NB4 (cell line): Measurements from ENCODE around the gene NDUFAF8.

Experiments used
- DNase-seq: peaks from one replicate; pipeline ENCODE4 v3.0.0; 2010; ENCODE audit warnings: low read depth
- H3K4me3 ChIP-seq: one replicate; pipeline ENCODE4 v1.5.1; 2011; ENCODE audit warnings: mild to moderate bottlenecking, low read depth, low read length, moderate library complexity
- CTCF ChIP-seq: IDR thresholded peaks from one replicate; pipeline ENCODE4 v1.5.1; 2012; ENCODE audit warnings: low read depth, low read length
- MAX ChIP-seq: IDR thresholded peaks from 2 replicates; pipeline ENCODE4 v1.6.1; 2011; ENCODE audit warnings: low read depth, low read length
- MYC ChIP-seq: IDR thresholded peaks from 2 replicates; pipeline ENCODE4 v1.6.1; 2011; ENCODE audit warnings: low read depth, low read length
- POLR2A ChIP-seq: IDR thresholded peaks from 2 replicates; pipeline ENCODE4 v1.6.1; 2011; ENCODE audit warnings: mild to moderate bottlenecking; ENCODE audit not compliant: insufficient read length; ENCODE audit errors: extremely low read depth

NDUFAF8 gene

GRCh38 chr17:81274471-81274855 is 35.3 kb downstream of the NDUFAF8 start:
- DNase-seq = no peak
- H3K4me3 ChIP-seq = no peak overlapping the region
- no peak for TF ChIP-seq MAX
- TF ChIP-seq CTCF = no peak
- no peak for TF ChIP-seq MYC
- no peak for TF ChIP-seq POLR2A

GRCh38 chr17:81276781-81277180 is 37.7 kb downstream of the NDUFAF8 start:
- TF ChIP-seq CTCF (no peak), POLR2A (no peak)
- no peak overlapping the region for H3K4me3 ChIP-seq
- no peak for DNase-seq

- no peak for TF ChIP-seq MAX
- no peak for TF ChIP-seq POLR2A
- TF ChIP-seq CTCF = no peak
- TF ChIP-seq MYC = no peak
- DNase-seq = no peak
- H3K4me3 ChIP-seq = no peak overlapping the region
Measured at GRCh38 chr17:81277421-81277820, 38.3 kb downstream of the NDUFAF8 start.

- TF ChIP-seq MAX (no peak), MYC (no peak), POLR2A (no peak), CTCF (no peak)
- H3K4me3 ChIP-seq = no peak overlapping the region
- no peak for DNase-seq
Measured at GRCh38 chr17:81277946-81278693, 39.0 kb downstream of the NDUFAF8 start.

GRCh38 chr17:81278831-81279230 is 39.7 kb downstream of the NDUFAF8 start:
- no peak for TF ChIP-seq MYC
- TF ChIP-seq CTCF = no peak
- TF ChIP-seq POLR2A = no peak
- no peak for TF ChIP-seq MAX
- no peak for DNase-seq
- no peak overlapping the region for H3K4me3 ChIP-seq
